ENCODE results near the gene RNF113B. TPM values are rescaled to one million over a fixed set of nuclear protein-coding genes. Genes with fewer than 3 reads are reported as not detected.

RNF113B gene
- total RNA-seq, 2 donors from 2014 or later = not detected

DNA sequence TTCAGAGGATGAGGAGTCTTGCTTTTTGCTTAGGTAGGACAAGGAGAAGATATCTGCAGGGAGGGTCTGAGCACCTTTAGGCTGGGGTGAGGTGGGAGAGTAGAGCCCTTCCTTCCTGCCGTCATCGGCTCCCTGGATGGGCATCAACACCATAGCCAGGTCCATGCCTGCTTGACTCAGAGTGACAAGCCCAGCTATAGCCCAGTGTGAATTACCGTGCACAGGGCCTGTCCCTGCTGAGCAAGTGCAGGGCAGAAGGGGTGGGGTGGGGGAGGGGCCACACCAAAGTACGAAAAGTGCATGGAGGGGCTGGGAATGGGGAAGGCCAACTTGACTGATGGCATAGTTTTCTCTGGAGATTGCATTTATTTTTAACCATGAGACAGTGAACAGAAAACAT is 30.3 kb upstream of the RNF113B start:
- no peak for DNase-seq (ENCODE audit: low spot score)
- intact Hi-C loops (cut with DNase I) = no loop called here

DNA sequence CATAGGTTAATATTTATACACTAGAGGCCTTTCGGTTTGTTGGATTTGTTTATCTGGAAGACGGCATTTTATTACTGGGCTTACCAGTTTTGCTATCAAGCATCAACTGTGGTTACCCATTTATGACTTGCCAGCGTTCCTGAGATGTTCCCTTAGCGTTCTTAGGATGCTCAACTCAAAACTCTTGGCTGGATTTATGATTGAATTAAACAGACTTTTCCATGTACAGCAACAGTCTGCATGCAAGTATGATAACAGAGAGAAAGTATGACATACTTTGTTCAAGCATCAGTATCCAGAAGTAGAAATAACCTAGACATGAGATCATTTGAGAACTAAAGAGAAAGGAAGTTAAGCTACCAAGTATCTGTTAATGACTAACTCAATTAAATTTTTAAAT is 29.9 kb upstream of the RNF113B start:
- intact Hi-C loops (cut with DNase I) = no loop called here

GRCh38 chr13:98204546-98204945 is 27.5 kb upstream of the RNF113B start:
- intact Hi-C loops (cut with DNase I) = loop anchor here in 1 of 2 donors (5.0 kb wide), 1 partner anchor 1267 kb away; no protein-coding TSS in a partner anchor
- DNase-seq (ENCODE audit: low spot score) = no peak

More for the DNA sequence above, 29.9 kb upstream of the RNF113B start:
- DNase-seq (ENCODE audit: low spot score) = no peak

DNA sequence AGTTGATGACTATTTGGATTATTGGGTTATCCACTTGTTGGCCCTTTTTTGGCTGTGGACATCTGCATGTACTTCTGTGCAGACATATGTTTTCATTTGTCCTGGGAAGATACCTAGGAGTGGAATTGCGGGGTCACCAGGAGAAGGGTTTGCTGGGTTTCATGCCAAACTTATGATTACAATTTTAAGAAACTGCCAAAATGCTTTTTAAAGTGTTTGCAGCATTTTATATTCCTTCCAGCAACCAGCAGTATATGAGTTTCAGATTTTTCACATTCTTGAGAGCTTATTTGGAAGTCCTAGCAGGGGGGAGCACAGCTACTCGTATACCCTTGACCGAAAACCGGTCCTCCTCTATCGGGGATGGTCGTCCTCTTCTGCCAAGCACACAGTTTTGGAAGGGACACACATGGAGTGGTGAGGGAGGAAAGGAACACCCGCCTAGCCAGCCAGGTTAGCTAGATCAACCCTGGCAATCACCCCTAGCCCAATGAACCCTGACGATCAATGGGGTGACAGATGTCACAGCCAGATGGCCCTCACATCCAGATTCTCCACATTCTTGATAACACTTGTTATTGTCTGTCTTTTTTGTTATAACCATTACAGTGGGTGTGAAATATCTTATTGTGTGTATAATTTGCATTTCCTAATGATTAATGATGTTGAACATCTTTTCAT is 26.7 kb upstream of the RNF113B start:
- intact Hi-C loops (cut with DNase I) = loop anchor here in 1 of 2 donors (5.0 kb wide), 1 partner anchor 1266 kb away; no protein-coding TSS in a partner anchor
- no peak for DNase-seq (ENCODE audit: low spot score)

DNA sequence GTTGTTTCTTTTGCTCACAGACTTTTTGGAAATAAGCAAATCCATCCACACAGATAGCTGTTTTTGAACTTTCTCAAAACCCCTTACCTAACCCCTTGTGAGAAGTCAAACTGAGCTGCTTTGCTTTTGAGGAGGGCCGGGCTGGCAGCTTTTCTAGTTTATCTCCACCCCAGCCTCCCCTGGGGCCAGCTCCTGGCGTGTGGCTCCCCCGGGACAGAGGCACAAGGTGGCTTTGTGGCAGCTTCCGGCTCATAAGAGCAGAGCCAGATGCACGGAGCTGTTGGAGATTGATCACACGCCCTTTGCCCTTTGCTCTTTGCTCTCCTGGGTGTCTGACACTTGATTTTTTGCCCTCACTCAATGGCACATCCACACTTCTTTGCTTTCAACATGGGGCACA is 24.9 kb upstream of the RNF113B start:
- intact Hi-C loops (cut with DNase I) = loop anchor here in 1 of 2 donors (5.0 kb wide), 1 partner anchor 1265 kb away; no protein-coding TSS in a partner anchor
- no peak for DNase-seq (ENCODE audit: low spot score)

GRCh38 chr13:98201189-98201588 is 24.1 kb upstream of the RNF113B start:
- intact Hi-C loops (cut with DNase I) = loop anchor here in 1 of 2 donors (5.0 kb wide), 1 partner anchor 1264 kb away; no protein-coding TSS in a partner anchor
- no peak for DNase-seq (ENCODE audit: low spot score)

GRCh38 chr13:98200211-98200878 is 23.3 kb upstream of the RNF113B start:
- intact Hi-C loops (cut with DNase I) = loop anchor here in 1 of 2 donors (5.0 kb wide), 1 partner anchor 1263 kb away; no protein-coding TSS in a partner anchor
- DNase-seq (ENCODE audit: low spot score) = no peak

- intact Hi-C loops (cut with DNase I) = no loop called here
These were observed 22.4 kb upstream of the RNF113B start for GRCh38 chr13:98199480-98199879.

GRCh38 chr13:98198683-98199082 is 21.6 kb upstream of the RNF113B start:
- intact Hi-C loops (cut with DNase I) = no loop called here
- no peak for DNase-seq (ENCODE audit: low spot score)

More at GRCh38 chr13:98199480-98199879, 22.4 kb upstream of the RNF113B start:
- no peak for DNase-seq (ENCODE audit: low spot score)

DNA sequence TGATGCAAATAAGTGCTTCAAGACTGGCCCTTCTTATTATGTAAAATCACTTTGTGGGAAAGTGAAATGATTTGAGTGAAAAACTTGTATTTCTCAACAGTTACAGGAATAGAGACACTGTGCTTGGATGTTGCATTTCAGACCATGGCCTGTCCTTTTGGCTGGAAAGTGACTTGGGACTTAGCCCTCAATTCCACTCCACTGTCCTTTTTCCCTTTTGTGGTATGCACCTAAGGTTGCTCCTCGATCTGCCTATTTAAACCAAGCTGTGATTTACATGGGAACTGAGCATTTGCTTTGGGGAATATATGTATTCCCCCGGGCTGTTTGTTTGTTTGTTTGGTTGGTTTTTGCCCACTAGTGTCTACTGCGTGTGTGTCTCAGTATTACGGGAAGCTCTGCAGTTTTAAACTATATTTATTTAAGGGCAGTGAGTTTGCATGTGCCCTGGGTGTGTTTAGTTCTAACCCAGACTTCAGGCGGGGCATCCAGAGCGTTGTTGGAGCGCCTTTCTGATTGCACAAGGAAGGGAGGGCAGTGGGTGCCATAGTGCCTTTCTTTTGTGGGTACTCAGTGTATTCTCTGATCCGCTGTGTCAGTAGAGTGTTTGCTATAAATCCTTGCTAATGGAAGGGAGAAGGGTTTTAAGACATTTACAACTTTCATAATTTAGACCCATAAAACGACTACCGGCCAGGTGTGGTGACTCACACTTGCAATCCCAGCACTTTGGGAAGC is 18.2 kb upstream of the RNF113B start:
- DNase-seq (ENCODE audit: low spot score) = no peak
- intact Hi-C loops (cut with DNase I) = no loop called here

GRCh38 chr13:98192008-98192407 is 14.9 kb upstream of the RNF113B start:
- DNase-seq (ENCODE audit: low spot score) = no peak
- intact Hi-C loops (cut with DNase I) = no loop called here

GRCh38 chr13:98190889-98191444 is 13.9 kb upstream of the RNF113B start:
- intact Hi-C loops (cut with DNase I) = no loop called here
- DNase-seq (ENCODE audit: low spot score) = no peak

DNA sequence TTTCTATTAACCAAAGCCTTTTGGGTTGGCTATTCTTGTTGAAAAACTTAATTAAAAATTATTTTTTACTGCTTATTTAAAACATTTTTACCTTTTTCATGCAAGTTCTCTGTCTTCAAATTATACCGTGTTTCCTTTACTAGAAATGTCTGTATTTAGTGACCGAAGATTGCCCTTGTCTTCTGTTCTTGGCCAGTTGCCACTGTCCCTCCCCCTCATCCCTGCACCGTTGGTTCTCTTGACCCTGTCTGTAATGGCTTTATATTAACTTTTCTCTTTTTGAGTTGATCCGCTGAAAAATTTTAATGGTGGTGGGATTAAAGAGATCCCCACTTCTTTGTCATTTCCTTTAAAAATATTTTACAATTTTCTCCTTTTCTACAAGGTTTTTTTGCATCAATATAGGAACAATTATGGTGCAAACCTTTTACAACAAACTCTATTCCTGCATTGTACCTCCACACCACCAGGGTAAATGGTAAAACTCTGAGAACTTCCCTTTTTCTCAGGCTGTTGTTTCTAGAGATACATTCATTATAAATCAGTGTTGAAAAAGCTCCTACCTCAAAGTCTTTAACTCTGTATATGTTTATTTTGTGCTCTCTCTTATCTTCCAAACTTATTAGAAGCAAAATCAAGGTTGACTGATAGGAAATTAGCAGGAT is 12.9 kb upstream of the RNF113B start:
- intact Hi-C loops (cut with DNase I) = no loop called here
- DNase-seq (ENCODE audit: low spot score) = no peak

DNA sequence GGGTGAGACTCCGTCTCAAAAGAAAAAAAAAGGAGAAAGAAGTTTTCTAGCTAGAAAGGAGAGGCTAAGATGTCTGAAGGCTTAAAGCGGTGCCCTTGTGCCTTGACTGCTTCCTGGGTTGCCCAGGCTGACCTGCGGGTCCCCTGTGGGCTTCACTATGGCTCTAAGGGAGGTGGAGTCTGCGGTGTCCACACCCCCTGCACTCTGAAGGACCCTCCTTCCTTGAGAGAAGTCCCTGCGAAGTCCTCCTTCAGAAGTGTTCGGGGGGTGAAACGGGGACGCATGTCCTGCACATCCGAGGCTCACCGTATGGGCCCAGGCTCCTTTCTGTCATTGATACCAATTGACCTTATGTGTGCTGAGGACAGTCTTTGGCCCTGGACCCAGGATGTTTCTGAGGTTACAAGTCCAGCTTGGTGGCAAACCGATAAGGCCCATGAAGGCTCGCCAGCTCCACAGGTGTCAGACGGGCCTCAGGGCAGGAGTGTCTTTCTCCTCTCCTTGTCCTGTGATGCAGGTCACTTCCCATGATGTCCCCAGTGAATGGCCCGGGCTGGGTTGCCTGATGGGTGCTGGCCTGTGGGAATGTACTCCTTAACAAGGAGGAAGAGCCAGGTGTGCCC is 11.6 kb upstream of the RNF113B start:
- DNase-seq (ENCODE audit: low spot score) = no peak
- intact Hi-C loops (cut with DNase I) = no loop called here

- DNase-seq (ENCODE audit: low spot score) = no peak
- intact Hi-C loops (cut with DNase I) = no loop called here
These were observed 10.8 kb upstream of the RNF113B start for GRCh38 chr13:98187965-98188261.

DNA sequence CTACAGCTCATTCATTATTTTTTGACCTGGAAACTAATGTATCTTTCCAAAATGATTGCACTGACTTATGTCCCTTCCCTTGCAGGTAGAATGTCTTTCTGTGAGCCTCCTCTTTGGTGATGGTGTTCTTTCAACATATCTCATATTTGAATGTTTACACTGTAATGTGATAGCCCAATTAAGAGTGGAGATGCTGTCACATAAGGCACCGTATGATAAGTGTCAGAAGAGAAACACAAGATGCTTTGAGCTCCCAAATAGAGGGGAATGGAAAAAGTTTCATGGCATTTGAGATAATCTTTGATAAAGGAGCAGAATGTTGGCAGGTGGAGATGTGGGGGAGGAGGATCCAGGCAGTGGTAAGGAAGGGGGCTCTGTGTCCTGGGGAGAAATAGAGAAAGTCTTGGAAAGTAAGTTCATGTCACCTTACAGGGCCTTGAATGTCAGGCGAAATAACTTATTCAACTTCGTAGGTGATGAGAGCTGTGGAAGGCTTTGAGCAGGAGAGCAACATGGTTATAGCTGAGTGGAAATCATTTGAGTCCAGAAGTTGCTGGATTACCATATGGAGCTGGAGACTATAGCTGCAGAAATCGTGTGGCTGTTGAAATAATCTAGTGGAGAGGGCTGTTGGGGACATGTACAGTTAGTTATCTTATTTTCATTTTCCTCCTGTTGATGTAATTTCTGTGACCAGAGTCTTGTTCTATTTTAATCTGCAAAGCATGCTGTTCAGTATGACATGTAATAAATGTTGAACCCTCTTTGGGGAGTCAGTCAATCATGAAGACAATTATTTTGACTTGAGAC is 10.3 kb upstream of the RNF113B start:
- intact Hi-C loops (cut with DNase I) = no loop called here
- DNase-seq (ENCODE audit: low spot score) = no peak

- no peak for DNase-seq (ENCODE audit: low spot score)
- intact Hi-C loops (cut with DNase I) = no loop called here
These were observed 7.7 kb upstream of the RNF113B start for GRCh38 chr13:98184792-98185191.

- DNase-seq (ENCODE audit: low spot score) = no peak
- intact Hi-C loops (cut with DNase I) = no loop called here
These were observed 5.5 kb upstream of the RNF113B start for GRCh38 chr13:98182589-98182988.
